ENCODE results near the gene ABL2.

DNA sequence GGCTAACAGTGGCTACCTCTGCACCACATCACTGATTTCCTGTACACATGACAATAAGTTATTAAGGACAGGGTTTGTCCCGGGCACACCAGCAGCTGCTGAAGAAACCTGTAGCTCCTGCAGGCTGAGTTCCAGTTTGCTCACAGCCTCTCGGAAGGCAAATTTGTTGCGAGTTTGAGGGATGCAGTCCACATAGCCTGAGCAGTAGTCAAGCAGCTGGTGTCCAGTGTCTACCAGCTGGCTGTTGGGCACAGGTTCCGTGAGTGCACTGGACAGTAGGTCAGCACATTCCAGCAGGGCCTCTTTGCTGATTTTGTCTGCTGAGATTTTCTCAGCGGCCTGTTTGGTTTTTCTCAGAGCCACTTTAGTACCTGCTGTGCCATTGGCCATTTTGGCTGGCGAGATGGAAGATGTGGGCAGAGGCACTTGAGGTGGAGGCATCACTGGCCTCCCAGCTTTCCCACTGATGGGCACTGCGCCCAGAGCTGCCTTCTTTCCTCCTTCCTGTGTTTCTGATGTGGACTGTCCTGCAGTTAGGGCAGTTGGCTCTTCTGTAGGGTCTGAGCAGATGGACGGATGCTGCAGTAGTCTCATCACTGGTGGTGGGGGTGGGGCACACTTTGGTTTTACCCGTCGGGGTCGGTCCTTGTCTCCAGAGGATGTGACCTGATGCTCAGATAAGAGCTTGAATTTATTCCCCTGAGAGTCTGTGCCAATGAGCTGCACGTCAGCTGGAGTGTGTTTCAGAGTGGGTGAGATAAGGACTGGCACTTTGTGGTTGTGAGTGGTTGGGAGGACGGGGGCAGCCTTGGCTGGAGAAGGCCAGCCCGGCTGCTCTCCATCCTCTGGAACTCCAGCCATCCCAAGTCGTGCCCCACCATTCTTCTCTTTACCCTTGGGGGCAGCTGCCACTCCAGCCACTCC, 121.5 kb downstream of the ABL2 start:
- TF ChIP-seq EP300 (IDR thresholded peaks at IDR 0.05) = no peak
- no peak for TF ChIP-seq CTCF (IDR thresholded peaks at IDR 0.05)
- TF ChIP-seq POLR2A (IDR thresholded peaks at IDR 0.05; ENCODE audit: low read depth) = no peak
